Measurements from ENCODE around the gene SYT8. TPM values are rescaled to one million over a fixed set of nuclear protein-coding genes. Genes with fewer than 3 reads are reported as not detected.

The SYT8 gene
- total RNA-seq, 3 donors from 2014 or later = 10.7 to 12.1 TPM; not detected in 1

DNA sequence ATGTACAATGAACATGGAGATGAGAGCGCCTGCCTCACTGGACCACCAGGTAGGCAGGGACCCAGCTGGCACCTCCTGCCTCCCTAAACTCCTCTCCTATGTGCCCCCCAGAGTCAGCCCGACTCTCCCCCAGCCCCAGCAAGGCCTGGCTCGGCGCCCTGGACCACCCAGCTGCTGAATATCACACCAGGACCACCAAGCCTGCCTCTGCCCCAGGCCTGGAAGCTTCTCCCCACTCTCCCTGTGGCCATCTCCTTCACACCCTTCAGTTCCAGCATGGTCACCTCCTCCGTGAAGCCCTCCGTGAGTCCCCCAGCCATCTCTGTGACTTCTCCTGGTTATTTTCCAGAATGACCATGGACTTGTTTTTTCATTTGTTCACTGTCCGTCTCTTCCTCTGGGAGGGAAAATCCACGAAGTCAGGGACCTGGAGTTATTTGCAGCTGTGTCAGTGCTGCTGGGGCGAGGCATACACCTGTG lies 11.7 kb downstream of the SYT8 start:
- H3K9me3 ChIP-seq = no peaks in the 10 kb centered on the region
- intact Hi-C loops (cut with DNase I; ENCODE audit: low total_unique reads) = no loop called here
- no peak for DNase-seq (ENCODE audit: low spot score in 2 of 2)
- H3K27me3 ChIP-seq = no peaks in the 10 kb centered on the region
- H3K4me1 ChIP-seq = no peaks in the 10 kb centered on the region
- no peaks in the 10 kb centered on the region for H3K36me3 ChIP-seq
- H3K27ac ChIP-seq = no peak overlapping the region
- no peak overlapping the region for H3K4me3 ChIP-seq
- TF ChIP-seq, protein P1, sequence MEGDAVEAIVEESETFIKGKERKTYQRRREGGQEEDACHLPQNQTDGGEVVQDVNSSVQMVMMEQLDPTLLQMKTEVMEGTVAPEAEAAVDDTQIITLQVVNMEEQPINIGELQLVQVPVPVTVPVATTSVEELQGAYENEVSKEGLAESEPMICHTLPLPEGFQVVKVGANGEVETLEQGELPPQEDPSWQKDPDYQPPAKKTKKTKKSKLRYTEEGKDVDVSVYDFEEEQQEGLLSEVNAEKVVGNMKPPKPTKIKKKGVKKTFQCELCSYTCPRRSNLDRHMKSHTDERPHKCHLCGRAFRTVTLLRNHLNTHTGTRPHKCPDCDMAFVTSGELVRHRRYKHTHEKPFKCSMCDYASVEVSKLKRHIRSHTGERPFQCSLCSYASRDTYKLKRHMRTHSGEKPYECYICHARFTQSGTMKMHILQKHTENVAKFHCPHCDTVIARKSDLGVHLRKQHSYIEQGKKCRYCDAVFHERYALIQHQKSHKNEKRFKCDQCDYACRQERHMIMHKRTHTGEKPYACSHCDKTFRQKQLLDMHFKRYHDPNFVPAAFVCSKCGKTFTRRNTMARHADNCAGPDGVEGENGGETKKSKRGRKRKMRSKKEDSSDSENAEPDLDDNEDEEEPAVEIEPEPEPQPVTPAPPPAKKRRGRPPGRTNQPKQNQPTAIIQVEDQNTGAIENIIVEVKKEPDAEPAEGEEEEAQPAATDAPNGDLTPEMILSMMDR (IDR thresholded peaks at IDR 0.05) = no peak
- TF ChIP-seq POLR2A (IDR thresholded peaks at IDR 0.05) (no peak), POLR2AphosphoS5 (IDR thresholded peaks at IDR 0.05) (no peak)

- TF ChIP-seq POLR2A (IDR thresholded peaks at IDR 0.05) = no peak
- TF ChIP-seq, protein P1 (IDR thresholded peaks at IDR 0.05) = no peak
- TF ChIP-seq POLR2AphosphoS5 (IDR thresholded peaks at IDR 0.05) = no peak
- H3K4me3 ChIP-seq = no peak overlapping the region
- intact Hi-C loops (cut with DNase I; ENCODE audit: low total_unique reads) = no loop called here
These were observed 12.4 kb downstream of the SYT8 start for GRCh38 chr11:1847006-1847735.

DNA sequence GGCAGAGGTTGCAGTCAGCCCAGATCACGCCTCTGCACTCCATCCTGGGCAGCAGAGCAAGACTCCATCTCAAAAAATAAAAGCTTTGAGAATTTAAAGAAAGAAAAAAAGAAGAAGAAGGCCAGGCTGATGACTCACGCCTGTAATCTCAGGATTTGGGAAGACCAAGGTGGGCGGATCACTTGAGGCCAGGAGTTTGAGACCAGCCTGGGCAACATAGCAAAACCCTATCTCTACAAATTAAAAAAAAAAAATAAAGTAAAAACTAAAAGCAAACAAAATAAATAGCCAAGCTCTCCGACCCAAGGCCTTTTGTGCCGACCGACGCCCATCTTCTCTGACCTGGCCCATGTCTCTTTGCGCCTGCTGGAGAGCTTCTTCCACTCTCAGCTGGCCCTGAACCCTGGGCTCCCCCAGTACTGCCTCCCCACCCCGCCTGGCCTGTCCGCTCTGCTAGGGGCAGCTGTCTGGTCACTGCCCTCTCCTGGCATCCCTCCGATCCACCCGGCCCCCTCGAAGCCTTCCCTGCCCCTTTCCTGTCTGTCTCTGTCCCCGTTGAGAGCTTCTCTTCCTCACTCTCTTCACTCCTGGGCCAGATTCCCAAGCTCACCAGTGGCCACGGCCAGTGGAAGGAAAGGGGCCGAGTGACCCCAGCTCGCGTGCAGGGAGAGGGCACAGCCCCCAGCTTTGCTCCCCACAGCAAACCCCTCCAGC lies 13.3 kb downstream of the SYT8 start:
- H3K9me3 ChIP-seq = no peaks in the 10 kb centered on the region
- intact Hi-C loops (cut with DNase I; ENCODE audit: low total_unique reads) = no loop called here
- no peaks in the 10 kb centered on the region for H3K4me1 ChIP-seq
- no peak overlapping the region for H3K27ac ChIP-seq
- no peaks in the 10 kb centered on the region for H3K36me3 ChIP-seq
- TF ChIP-seq POLR2AphosphoS5 (IDR thresholded peaks at IDR 0.05) (no peak), POLR2A (IDR thresholded peaks at IDR 0.05) (no peak)
- TF ChIP-seq, protein P1 (IDR thresholded peaks at IDR 0.05) = no peak
- H3K4me3 ChIP-seq = no peak overlapping the region
- no peak for DNase-seq (ENCODE audit: low spot score in 2 of 2)
- H3K27me3 ChIP-seq = no peaks in the 10 kb centered on the region

More at GRCh38 chr11:1847006-1847735, 12.4 kb downstream of the SYT8 start:
- Histone ChIP-seq H3K27ac (no peak overlapping the region), H3K27me3 (no peaks in the 10 kb centered on the region), H3K36me3 (no peaks in the 10 kb centered on the region), H3K4me1 (no peaks in the 10 kb centered on the region), H3K9me3 (no peaks in the 10 kb centered on the region)
- no peak for DNase-seq (ENCODE audit: low spot score in 2 of 2)

- no peak for DNase-seq (ENCODE audit: low spot score in 2 of 2)
- intact Hi-C loops (cut with DNase I; ENCODE audit: low total_unique reads) = no loop called here
- Histone ChIP-seq H3K4me1 (no peaks in the 10 kb centered on the region), H3K36me3 (no peaks in the 10 kb centered on the region), H3K27ac (no peak overlapping the region), H3K4me3 (no peak overlapping the region), H3K9me3 (no peaks in the 10 kb centered on the region), H3K27me3 (no peaks in the 10 kb centered on the region)
- TF ChIP-seq, protein P1 (IDR thresholded peaks at IDR 0.05) = no peak
- TF ChIP-seq POLR2AphosphoS5 (IDR thresholded peaks at IDR 0.05) (no peak), POLR2A (IDR thresholded peaks at IDR 0.05) (no peak)
These were observed 14.0 kb downstream of the SYT8 start for GRCh38 chr11:1848640-1849430.

Measured in breast epithelium (tissue), 4 donors.